ENCODE measurements around the gene NDUFAF8.

The NDUFAF8 gene

GRCh38 chr17:81241648-81242420, 2.7 kb downstream of the NDUFAF8 start:
- peak; percentile 84 for DNase-seq

DNA sequence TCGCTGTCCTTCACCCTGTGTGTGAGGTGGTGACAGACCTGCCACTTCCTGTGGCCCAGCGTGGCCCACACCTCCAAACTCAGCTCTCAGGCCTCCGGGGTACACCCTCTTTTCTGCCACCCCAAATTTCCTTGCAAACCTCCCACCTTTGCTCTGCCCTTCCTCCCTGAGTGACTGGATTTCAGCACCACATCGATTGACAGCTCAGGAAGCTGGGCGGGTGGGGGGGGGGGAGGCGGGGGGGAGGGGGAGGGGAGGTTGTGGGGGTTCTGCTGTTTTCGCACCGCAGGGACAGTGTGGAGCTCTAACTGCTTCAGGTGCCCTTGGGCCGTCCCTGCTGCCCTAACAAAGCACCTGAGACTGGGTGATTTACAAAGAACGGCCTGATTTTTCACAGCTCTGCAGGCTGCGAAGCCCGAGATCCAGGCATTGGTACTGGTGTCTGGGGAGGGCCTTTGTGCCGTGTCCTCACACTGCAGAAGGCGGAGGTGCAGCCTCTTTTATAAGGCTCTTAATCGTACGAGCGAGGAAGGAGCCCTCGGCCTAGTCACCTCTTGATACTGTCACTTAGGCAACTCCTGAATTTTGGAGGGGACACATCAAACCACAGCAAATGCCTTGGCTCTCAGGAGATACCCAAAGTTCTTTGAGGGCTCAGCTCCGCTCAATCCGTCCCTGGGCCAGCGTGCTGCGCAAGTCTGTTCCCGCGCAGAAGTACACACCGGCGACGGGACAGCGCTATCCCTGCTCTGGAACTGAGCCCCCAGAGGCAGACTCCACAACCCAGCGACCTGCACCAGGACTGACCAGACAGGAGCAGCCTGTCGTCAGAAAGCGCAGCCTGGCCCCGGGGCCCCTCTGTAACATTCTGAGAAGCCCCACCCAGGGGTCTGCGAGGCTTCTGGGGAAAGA, 3.6 kb downstream of the NDUFAF8 start:
- no peak for DNase-seq

GRCh38 chr17:81243333-81243664, 4.2 kb downstream of the NDUFAF8 start:
- no peak for DNase-seq

DNA sequence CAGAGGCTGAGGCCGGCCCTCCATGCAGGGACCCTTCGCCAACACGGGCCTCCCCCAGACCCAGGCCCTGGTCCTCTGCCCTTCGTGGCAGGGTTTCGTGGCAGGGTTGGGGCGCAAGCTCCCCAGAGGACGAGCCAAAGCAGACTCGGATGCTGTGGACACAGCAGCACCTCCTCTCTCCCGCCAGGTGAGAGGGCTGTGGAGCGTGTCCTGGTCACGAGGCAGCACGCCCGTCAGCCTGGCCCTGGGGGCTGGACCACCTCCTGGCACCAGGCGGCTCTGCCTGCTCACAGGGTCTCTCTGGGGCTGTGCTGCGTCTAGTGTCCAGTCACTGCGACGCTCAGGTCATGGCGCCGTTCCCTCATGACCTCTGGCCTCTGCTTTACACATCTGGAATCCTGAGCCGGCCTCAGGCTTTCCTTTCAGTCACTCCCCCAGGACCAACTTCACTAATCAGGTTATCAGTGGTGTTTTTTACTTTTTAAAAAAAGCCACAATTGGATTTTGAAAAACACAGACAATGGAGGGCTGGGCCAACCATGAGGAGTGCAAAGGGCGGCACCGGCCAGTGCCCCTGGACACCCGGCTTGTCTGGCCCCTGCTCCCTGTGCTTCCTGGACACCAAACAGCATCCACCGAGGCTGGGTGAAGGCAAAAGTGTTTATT, 5.4 kb downstream of the NDUFAF8 start:
- no peak for DNase-seq

DNA sequence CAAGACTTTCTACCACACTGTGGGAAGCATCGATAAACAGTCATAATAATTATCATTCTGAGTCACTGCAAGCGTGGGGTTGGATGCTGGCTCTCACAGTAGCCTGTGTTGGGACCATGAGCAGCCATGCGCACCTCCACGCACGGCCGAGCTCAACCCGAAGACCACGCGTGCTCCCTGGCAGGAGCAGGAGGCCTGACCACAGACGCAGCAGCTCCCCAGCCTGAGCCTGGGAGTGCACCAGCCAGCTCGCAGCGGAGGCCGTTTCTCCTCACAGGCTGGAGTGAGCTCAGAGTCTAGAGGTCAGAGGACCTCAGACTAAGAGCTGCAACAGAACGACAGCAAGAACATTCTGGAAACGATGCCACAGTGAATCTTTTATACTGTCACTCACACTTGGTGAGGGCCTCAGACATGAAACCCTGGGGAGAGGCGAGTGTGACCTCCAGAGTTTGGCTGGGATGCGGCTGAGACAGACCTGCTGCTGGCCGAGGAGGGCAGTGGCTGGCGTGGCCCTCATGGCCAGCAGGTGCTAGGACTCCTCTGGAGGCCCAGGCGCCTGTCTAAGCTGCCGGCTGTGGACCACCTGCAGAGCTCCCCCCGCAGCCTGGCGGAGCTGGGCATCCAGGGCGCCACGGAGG, 6.0 kb downstream of the NDUFAF8 start:
- no peak for DNase-seq

DNA sequence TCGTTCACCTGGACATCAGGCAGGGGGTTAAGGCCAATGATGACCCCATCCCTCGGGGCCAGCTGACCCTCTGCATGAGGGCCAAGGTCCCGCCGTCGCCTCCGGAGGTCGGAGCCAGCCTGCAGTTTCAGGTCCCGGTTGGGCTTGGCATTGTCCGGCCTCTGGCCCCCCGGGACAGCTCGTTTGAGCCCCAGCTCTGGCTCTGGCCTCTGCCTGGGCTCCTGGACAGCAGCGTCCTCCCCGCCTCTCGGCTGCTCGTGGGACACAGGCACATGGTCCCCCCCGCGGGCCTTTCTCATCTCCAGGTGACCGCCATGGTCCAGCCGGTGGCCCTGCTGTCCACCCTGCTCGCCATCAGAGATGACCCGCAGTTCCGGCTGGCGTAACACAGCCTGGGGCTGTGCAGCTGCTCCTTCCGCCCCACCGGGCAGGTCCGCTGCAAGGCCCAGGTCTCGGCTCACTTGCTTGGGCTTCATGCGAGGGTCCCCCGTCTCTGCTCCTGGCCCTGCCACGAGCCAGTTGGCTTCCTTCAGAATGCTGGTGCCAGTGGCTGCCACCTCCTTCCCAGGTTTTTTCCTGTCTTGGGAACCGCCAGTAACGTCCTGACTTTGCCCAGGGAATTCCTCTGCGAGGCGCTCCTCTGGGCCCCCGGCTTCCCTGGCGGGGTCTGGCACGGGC, 6.7 kb downstream of the NDUFAF8 start:
- no peak for DNase-seq

- DNase-seq = no peak
Measured at GRCh38 chr17:81246343-81246670, 7.2 kb downstream of the NDUFAF8 start.

DNA sequence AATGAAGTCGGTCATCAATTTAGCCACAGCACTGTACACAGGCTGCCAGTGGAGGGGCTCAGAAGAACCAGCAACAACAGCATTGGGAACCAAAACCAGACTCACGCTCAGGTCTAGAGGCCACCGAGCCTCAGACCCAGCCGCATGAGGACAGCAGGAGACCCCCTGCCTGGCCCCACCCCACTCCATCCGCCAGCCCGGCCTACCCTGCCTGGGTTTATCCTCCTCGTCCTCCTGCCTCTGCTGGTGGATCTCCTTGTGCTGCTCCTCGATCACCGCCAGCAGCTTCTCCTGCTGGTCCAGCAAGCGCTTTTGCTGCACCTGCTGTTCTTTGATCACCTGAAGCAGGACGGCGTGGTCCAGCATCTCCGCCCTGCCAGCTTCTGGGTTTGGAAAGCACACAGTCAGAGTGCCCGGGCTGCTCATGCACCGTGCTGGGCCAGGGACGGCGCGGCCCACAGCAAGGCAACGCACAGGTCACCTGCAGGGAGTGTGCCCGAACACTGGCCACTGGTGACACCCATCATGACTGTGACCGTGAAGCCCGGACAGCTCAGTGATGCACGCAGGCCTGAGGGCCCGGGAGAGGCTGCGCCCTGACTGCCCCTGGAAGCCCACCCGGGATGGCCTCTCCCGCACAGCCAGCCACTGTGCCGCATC, 7.7 kb downstream of the NDUFAF8 start:
- no peak for DNase-seq

- DNase-seq = no peak
Measured at GRCh38 chr17:81247339-81247990, 8.3 kb downstream of the NDUFAF8 start.

GRCh38 chr17:81248649-81249048, 9.5 kb downstream of the NDUFAF8 start:
- DNase-seq = no peak

GRCh38 chr17:81249223-81250040, 10.3 kb downstream of the NDUFAF8 start:
- DNase-seq = no peak

- DNase-seq = no peak
Measured at GRCh38 chr17:81250286-81251093, 11.4 kb downstream of the NDUFAF8 start.

DNA sequence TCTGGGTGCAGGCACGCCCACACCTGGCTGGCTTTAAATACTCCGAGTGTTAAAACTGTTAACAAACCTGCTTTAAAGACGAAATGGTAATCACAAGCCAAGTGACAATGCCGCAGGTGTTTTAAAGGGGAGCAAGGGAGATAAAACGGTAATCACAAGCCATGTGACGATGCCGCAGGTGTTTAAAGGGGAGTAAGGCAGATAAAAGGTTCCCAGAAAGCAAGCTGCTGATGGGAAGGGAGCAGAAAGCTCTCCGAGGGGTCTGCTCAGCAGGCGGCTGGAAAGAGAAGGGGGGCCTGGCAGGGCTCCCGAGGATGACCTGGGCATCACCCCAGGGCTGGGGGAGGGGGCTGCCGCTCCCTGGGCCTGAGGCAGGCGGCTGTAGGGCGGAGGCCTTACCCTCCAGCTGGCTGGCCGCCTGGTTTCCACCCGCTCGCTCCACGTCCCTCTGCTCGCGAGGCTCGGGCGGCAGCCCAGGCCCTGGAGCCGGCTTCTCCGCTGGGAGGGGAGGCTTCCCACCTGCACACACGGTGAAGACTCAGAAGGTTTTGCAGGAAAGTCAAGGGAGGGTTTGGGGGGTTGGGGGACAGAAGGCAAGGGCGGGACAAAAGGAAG, 12.1 kb downstream of the NDUFAF8 start:
- DNase-seq = no peak

DNA sequence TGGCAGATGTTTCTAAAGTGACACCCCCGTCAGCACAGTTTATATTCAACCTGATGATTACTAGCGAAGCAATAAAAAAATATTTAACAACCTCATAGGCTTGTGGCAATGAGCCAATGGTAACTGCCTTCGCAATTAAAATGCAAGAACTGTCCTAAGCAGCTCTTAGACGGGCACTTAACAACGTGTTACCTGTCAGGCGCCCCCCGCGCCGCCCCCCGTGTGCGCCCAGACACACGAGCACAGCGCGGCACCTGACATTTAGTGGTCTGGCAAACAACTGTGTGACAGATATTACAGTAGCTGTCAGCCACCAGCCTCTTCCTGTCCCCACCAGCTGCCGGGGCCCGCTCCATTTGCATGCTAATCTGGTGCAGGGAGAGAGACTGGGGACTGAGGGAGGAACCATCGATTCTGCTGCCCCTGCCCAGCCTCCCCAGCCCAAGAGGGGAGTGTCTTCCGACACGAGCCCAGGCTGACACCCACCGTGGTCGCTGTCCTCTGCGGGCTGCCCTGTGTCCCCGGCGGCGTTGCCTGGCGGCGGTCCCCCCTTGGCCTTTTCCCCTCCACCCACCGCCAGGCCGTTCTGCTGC, 12.7 kb downstream of the NDUFAF8 start:
- DNase-seq = no peak

GRCh38 chr17:81252326-81252986, 13.3 kb downstream of the NDUFAF8 start:
- no peak for DNase-seq

- DNase-seq = no peak
Measured at GRCh38 chr17:81252987-81253329, 13.8 kb downstream of the NDUFAF8 start.

- no peak for DNase-seq
Measured at GRCh38 chr17:81253358-81254131, 14.4 kb downstream of the NDUFAF8 start.
